ENCODE results near the gene OSBPL10. TPM values are rescaled to one million over a fixed set of nuclear protein-coding genes. Genes with fewer than 3 reads are reported as not detected.

OSBPL10 gene
- total and polyA plus RNA-seq, 2 donors (not counting 1 experiment from before 2014, with no cell fraction given): 7.1 to 7.5 TPM

- Histone ChIP-seq H4K20me1 (ENCODE audit: control insufficient read depth, extremely low read depth, insufficient read depth, low read length) (no peaks in the 10 kb centered on the region), H3K9me3 (ENCODE audit: control insufficient read depth, insufficient read depth, low read depth, low read length) (no peaks in the 10 kb centered on the region), H3K27ac (ENCODE audit: insufficient read depth, low read length) (no peak overlapping the region), H3K36me3 (ENCODE audit: control insufficient read depth, insufficient read depth, low read length) (no peaks in the 10 kb centered on the region), H3K4me1 (ENCODE audit: control insufficient read depth, extremely low read depth, insufficient read depth, low read length) (no peaks in the 10 kb centered on the region), H3K4me2 (ENCODE audit: extremely low read depth, insufficient read depth, low read length) (no peak overlapping the region), H3K79me2 (ENCODE audit: control insufficient read depth, insufficient read depth, low read length) (no peaks in the 10 kb centered on the region), H3K27me3 (ENCODE audit: control insufficient read depth, insufficient read depth, low read length) (no peaks in the 10 kb centered on the region), H3K4me3 (replicated peaks in 1 of 4; ENCODE audit: control extremely low read depth in 1 of 4, insufficient read depth in 1 of 4, low read depth in 3 of 4, low read length in 4 of 4) (no peak overlapping the region), H2AFZ (ENCODE audit: low read length) (no peak overlapping the region), H3K9ac (ENCODE audit: insufficient read depth, low read length) (no peak overlapping the region)
- DNase-seq (ENCODE audit: low read depth in 2 of 2): peak in 1 of 2 donors; percentile 9
- no peak for TF ChIP-seq CTCF (conservative IDR thresholded peaks at IDR 0.05 in 1 of 2, IDR thresholded peaks at IDR 0.05 in 1 of 2; ENCODE audit: low read depth in 1 of 2, low read length in 2 of 2)
- no peak for TF ChIP-seq EZH2 (IDR thresholded peaks at IDR 0.05; ENCODE audit: low read length, missing control alignments)
Measured at GRCh38 chr3:31699309-31699953, 281.6 kb downstream of the OSBPL10 start.

GRCh38 chr3:31696815-31697548 is 284.1 kb downstream of the OSBPL10 start:
- no peak for TF ChIP-seq CTCF (conservative IDR thresholded peaks at IDR 0.05 in 1 of 2, IDR thresholded peaks at IDR 0.05 in 1 of 2; ENCODE audit: low read depth in 1 of 2, low read length in 2 of 2)
- no peak for TF ChIP-seq EZH2 (IDR thresholded peaks at IDR 0.05; ENCODE audit: low read length, missing control alignments)
- H3K9me3 ChIP-seq (ENCODE audit: control insufficient read depth, insufficient read depth, low read depth, low read length): no peaks in the 10 kb centered on the region
- no peak overlapping the region for H3K4me2 ChIP-seq (ENCODE audit: extremely low read depth, insufficient read depth, low read length)
- no peaks in the 10 kb centered on the region for H3K27me3 ChIP-seq (ENCODE audit: control insufficient read depth, insufficient read depth, low read length)
- no peak overlapping the region for H2AFZ ChIP-seq (ENCODE audit: low read length)
- no peak for DNase-seq (ENCODE audit: low read depth in 2 of 2)
- no peaks in the 10 kb centered on the region for H3K36me3 ChIP-seq (ENCODE audit: control insufficient read depth, insufficient read depth, low read length)
- no peaks in the 10 kb centered on the region for H3K4me1 ChIP-seq (ENCODE audit: control insufficient read depth, extremely low read depth, insufficient read depth, low read length)
- no peaks in the 10 kb centered on the region for H3K79me2 ChIP-seq (ENCODE audit: control insufficient read depth, insufficient read depth, low read length)
- no peaks in the 10 kb centered on the region for H4K20me1 ChIP-seq (ENCODE audit: control insufficient read depth, extremely low read depth, insufficient read depth, low read length)
- no peak overlapping the region for H3K9ac ChIP-seq (ENCODE audit: insufficient read depth, low read length)
- no peak overlapping the region for H3K27ac ChIP-seq (ENCODE audit: insufficient read depth, low read length)
- no peak overlapping the region for H3K4me3 ChIP-seq (replicated peaks in 1 of 4; ENCODE audit: control extremely low read depth in 1 of 4, insufficient read depth in 1 of 4, low read depth in 3 of 4, low read length in 4 of 4)

GRCh38 chr3:31696009-31696297 is 285.1 kb downstream of the OSBPL10 start:
- Histone ChIP-seq H2AFZ (ENCODE audit: low read length) (no peak overlapping the region), H3K9ac (ENCODE audit: insufficient read depth, low read length) (no peak overlapping the region), H3K4me1 (ENCODE audit: control insufficient read depth, extremely low read depth, insufficient read depth, low read length) (no peaks in the 10 kb centered on the region), H3K27me3 (ENCODE audit: control insufficient read depth, insufficient read depth, low read length) (no peaks in the 10 kb centered on the region), H3K79me2 (ENCODE audit: control insufficient read depth, insufficient read depth, low read length) (no peaks in the 10 kb centered on the region), H4K20me1 (ENCODE audit: control insufficient read depth, extremely low read depth, insufficient read depth, low read length) (no peaks in the 10 kb centered on the region), H3K36me3 (ENCODE audit: control insufficient read depth, insufficient read depth, low read length) (no peaks in the 10 kb centered on the region), H3K4me2 (ENCODE audit: extremely low read depth, insufficient read depth, low read length) (no peak overlapping the region), H3K27ac (ENCODE audit: insufficient read depth, low read length) (no peak overlapping the region), H3K9me3 (ENCODE audit: control insufficient read depth, insufficient read depth, low read depth, low read length) (no peaks in the 10 kb centered on the region), H3K4me3 (replicated peaks in 1 of 4; ENCODE audit: control extremely low read depth in 1 of 4, insufficient read depth in 1 of 4, low read depth in 3 of 4, low read length in 4 of 4) (no peak overlapping the region)
- TF ChIP-seq CTCF (conservative IDR thresholded peaks at IDR 0.05 in 1 of 2, IDR thresholded peaks at IDR 0.05 in 1 of 2; ENCODE audit: low read depth in 1 of 2, low read length in 2 of 2): no peak
- TF ChIP-seq EZH2 (IDR thresholded peaks at IDR 0.05; ENCODE audit: low read length, missing control alignments): no peak
- no peak for DNase-seq (ENCODE audit: low read depth in 2 of 2)

Data from fibroblast of lung (primary cell).